Activated CD4-positive, CD25-positive, alpha-beta regulatory T cell treated with anti-CD3 and anti-CD28 coated beads, Interleukin-2, amount 50 U/mL, for 24 hours (primary cell): ENCODE data around the gene RIPOR2.
A peak's percentile ranks its signal among the peaks of the same experiment; 100 is the strongest.

ENCODE experiments used
- ATAC-seq, 2 donors: fragments of 150-1000 bp; cut with Tn5 transposase; one replicate each; pipeline ENCODE4 v1.10.0; 2021; ENCODE audit warnings: mild to moderate bottlenecking in 1 of 2, moderate library complexity in 1 of 2

The RIPOR2 gene

GRCh38 chr6:24935366-24936152 lies at the start of gene RIPOR2:
Gene RIPOR2, minus strand, starts transcription at chr6:24935960. Its CDS starts 62 bp downstream, at chr6:24935898.
- ATAC-seq = peak; percentile 24 to 38

GRCh38 chr6:24985323-24985722 lies 49.6 kb upstream of the RIPOR2 start:
- no peak for ATAC-seq

GRCh38 chr6:24982231-24982630 lies 46.5 kb upstream of the RIPOR2 start:
- peak; percentile 63 to 80 for ATAC-seq

- no peak for ATAC-seq
Measured at GRCh38 chr6:24981386-24981760, 45.6 kb upstream of the RIPOR2 start.

- ATAC-seq = peak; percentile 62 to 69
Measured at GRCh38 chr6:24980507-24981385, 45.0 kb upstream of the RIPOR2 start.

GRCh38 chr6:24979176-24979575 lies 43.4 kb upstream of the RIPOR2 start:
- ATAC-seq = no peak

GRCh38 chr6:24974182-24975171 lies 38.7 kb upstream of the RIPOR2 start:
- peak; percentile 97 for ATAC-seq

- ATAC-seq = no peak
Measured at GRCh38 chr6:24972311-24972958, 36.7 kb upstream of the RIPOR2 start.

- ATAC-seq = no peak
Measured at GRCh38 chr6:24971067-24971466, 35.3 kb upstream of the RIPOR2 start.

GRCh38 chr6:24969343-24969860 lies 33.6 kb upstream of the RIPOR2 start:
- no peak for ATAC-seq

- peak in 1 of 2 donors; percentile 41 for ATAC-seq
Measured at GRCh38 chr6:24968783-24969182, 33.0 kb upstream of the RIPOR2 start.

GRCh38 chr6:24967211-24967610 lies 31.5 kb upstream of the RIPOR2 start:
- ATAC-seq = no peak

GRCh38 chr6:24966381-24966780 lies 30.6 kb upstream of the RIPOR2 start:
- no peak for ATAC-seq

GRCh38 chr6:24963887-24964570 lies 28.3 kb upstream of the RIPOR2 start:
- ATAC-seq = no peak

GRCh38 chr6:24963339-24963738 lies 27.6 kb upstream of the RIPOR2 start:
- ATAC-seq = no peak

GRCh38 chr6:24961852-24962251 lies 26.1 kb upstream of the RIPOR2 start:
- ATAC-seq = no peak

GRCh38 chr6:24960991-24961475 lies 25.3 kb upstream of the RIPOR2 start:
- no peak for ATAC-seq

- no peak for ATAC-seq
Measured at GRCh38 chr6:24959319-24959718, 23.6 kb upstream of the RIPOR2 start.

- no peak for ATAC-seq
Measured at GRCh38 chr6:24957199-24957598, 21.4 kb upstream of the RIPOR2 start.

GRCh38 chr6:24953726-24954125 lies 18.0 kb upstream of the RIPOR2 start:
- ATAC-seq = no peak

GRCh38 chr6:24951811-24952299 lies 16.1 kb upstream of the RIPOR2 start:
- peak; percentile 23 to 42 for ATAC-seq
